ENCODE results near the gene KRT81.

- TF ChIP-seq, protein P1, sequence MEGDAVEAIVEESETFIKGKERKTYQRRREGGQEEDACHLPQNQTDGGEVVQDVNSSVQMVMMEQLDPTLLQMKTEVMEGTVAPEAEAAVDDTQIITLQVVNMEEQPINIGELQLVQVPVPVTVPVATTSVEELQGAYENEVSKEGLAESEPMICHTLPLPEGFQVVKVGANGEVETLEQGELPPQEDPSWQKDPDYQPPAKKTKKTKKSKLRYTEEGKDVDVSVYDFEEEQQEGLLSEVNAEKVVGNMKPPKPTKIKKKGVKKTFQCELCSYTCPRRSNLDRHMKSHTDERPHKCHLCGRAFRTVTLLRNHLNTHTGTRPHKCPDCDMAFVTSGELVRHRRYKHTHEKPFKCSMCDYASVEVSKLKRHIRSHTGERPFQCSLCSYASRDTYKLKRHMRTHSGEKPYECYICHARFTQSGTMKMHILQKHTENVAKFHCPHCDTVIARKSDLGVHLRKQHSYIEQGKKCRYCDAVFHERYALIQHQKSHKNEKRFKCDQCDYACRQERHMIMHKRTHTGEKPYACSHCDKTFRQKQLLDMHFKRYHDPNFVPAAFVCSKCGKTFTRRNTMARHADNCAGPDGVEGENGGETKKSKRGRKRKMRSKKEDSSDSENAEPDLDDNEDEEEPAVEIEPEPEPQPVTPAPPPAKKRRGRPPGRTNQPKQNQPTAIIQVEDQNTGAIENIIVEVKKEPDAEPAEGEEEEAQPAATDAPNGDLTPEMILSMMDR (conservative IDR thresholded peaks at IDR 0.05; ENCODE audit: low read length): peak; percentile 89
- no peak for TF ChIP-seq EZH2phosphoT487 (IDR thresholded peaks at IDR 0.05; ENCODE audit: borderline replicate concordance)
Observed at GRCh38 chr12:52278575-52279421, 12.5 kb downstream of the KRT81 start.
